Kidney (tissue), 14 donors: ENCODE results near the gene PTTG1. TPM values are rescaled to one million over a fixed set of nuclear protein-coding genes. Genes with fewer than 3 reads are reported as not detected.

ENCODE experiments used
- DNase-seq, 5 donors: peaks; one replicate each; pipeline ENCODE4 v3.0.0-alpha.2; 2013 to 2020
- FAIRE-seq: peaks from 2 replicates; lab custom pipeline; 2012; peaks lifted over from hg19 to GRCh38; lab: Jason Lieb, UNC
- H3K27ac ChIP-seq, 2 donors: one replicate each; pipeline ENCODE4 v1.7.0; 2013; ENCODE audit warnings: low read depth in 2 of 2, low read length in 2 of 2, inconsistent platforms in 1 of 2
- H3K27me3 ChIP-seq: one replicate; pipeline ENCODE4 v1.7.1; 2013; ENCODE audit warnings: low read length, inconsistent platforms; ENCODE audit not compliant: control insufficient read depth, insufficient read depth
- H3K36me3 ChIP-seq, 3 donors: one replicate each; pipeline versions ENCODE4 v1.7.0 to v1.7.1; 2013; ENCODE audit warnings: low read length in 3 of 3, control low read depth in 1 of 3, inconsistent platforms in 1 of 3; ENCODE audit not compliant: insufficient read depth in 3 of 3, control insufficient read depth in 2 of 3
- H3K4me1 ChIP-seq, 3 donors: one replicate each; pipeline versions ENCODE4 v1.7.0 to v1.7.1; 2013; ENCODE audit warnings: low read length in 3 of 3, inconsistent platforms in 1 of 3, low read depth in 1 of 3; ENCODE audit not compliant: control insufficient read depth in 2 of 3, insufficient read depth in 2 of 3
- H3K4me3 ChIP-seq, 3 donors: one replicate each; pipeline versions ENCODE4 v1.7.0 to v1.8.1; 2013; ENCODE audit warnings: low read length in 3 of 3, control low read depth in 1 of 3, inconsistent platforms in 1 of 3
- H3K9ac ChIP-seq, 3 donors: one replicate each; pipeline versions ENCODE4 v1.7.0 to v1.7.1; 2013; ENCODE audit warnings: low read length in 3 of 3, control low read depth in 1 of 3, inconsistent platforms in 1 of 3
- H3K9me3 ChIP-seq, 3 donors: one replicate each; pipeline versions ENCODE4 v1.7.0 to v1.7.1; 2013; ENCODE audit warnings: low read length in 3 of 3, control low read depth in 1 of 3, inconsistent platforms in 1 of 3; ENCODE audit not compliant: control insufficient read depth in 2 of 3, insufficient read depth in 1 of 3
- CTCF ChIP-seq: IDR thresholded peaks from 3 replicates; pipeline ENCODE4 v1.5.1; 2012; ENCODE audit warnings: mild to moderate bottlenecking, moderate library complexity, borderline replicate concordance; ENCODE audit not compliant: insufficient read depth; ENCODE audit errors: extremely low read depth
- intact Hi-C: fragments of 100-400 bp; cut with DNase I; formaldehyde crosslinking; loops from one replicate; pipeline ENCODE4 v1.11.1; 2022
- polyA plus RNA-seq: library from polyadenylated mRNA; stranded (reverse); fragments of 350-450 nt; fragmentation: Illumina TruSeq; extraction: RNeasy Lipid Tissue Mini Kit (QIAGEN cat#74804); gene quantifications from one replicate; pipeline ENCODE4 v1.2.3, GENCODE V29; 2014; ENCODE audit warnings: low read depth, low replicate concordance; ENCODE audit not compliant: insufficient read depth
- total RNA-seq: library from RNA; stranded (reverse); fragmentation: NEBNext Ultra II Directional; extraction: Animal tissue kit (Norgen Biotek cat#: 25700); gene quantifications from one replicate; pipeline ENCODE4 v1.2.1, GENCODE V29; 2021
- donor health status: control.
- donor health status: control.
- donor health status: control.
- donor health status: control.
- donor health status: control.
- donor health status: DM: yes; HTN: yes; CAD: no.
- donor health status: Normal renal cell carcinoma (clear cell type).

Gene PTTG1
- total and polyA plus RNA-seq, 2 donors from 2014 or later, result 2.5 to 4.4 TPM

DNA sequence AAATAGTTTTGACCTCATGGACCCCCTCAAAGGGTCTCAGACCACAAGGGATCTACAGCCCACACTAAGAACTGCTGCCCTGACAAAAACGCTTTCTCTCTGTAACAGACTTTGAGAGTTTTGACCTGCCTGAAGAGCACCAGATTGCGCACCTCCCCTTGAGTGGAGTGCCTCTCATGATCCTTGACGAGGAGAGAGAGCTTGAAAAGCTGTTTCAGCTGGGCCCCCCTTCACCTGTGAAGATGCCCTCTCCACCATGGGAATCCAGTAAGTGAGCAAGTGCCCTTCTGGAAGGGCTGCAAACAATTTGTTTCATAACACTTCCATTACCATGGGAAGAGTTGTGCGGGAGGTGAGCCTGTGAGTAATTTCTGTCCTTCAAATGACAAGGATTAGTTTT lies 6.0 kb downstream of the PTTG1 start:
- H3K4me1 ChIP-seq, result no peaks in the 10 kb centered on the region
- no peaks in the 10 kb centered on the region for H3K27me3 ChIP-seq
- intact Hi-C loops, result no loop called here
- FAIRE-seq (no peak), DNase-seq (no peak)
- no peak for TF ChIP-seq CTCF
- peaks cover 0 to 2% (median 0%) of the 10 kb centered on the region in 3 donors for H3K36me3 ChIP-seq
- H3K9me3 ChIP-seq, result no peaks in the 10 kb centered on the region
- H3K9ac ChIP-seq, result no peak overlapping the region
- no peak overlapping the region for H3K27ac ChIP-seq
- H3K4me3 ChIP-seq, result no peak overlapping the region

GRCh38 chr5:160432196-160432595 lies 10.5 kb downstream of the PTTG1 start:
- no peaks in the 10 kb centered on the region for H3K9me3 ChIP-seq
- intact Hi-C loops, result no loop called here
- H3K9ac ChIP-seq, result no peak overlapping the region
- no peaks in the 10 kb centered on the region for H3K27me3 ChIP-seq
- no peak overlapping the region for H3K4me3 ChIP-seq
- peaks cover 0 to 4% (median 2%) of the 10 kb centered on the region in 3 donors for H3K4me1 ChIP-seq
- no peak for TF ChIP-seq CTCF
- FAIRE-seq, result no peak
- no peak overlapping the region for H3K27ac ChIP-seq
- no peak for DNase-seq
- H3K36me3 ChIP-seq, result peaks cover 0 to 2% (median 0%) of the 10 kb centered on the region in 3 donors

GRCh38 chr5:160432787-160433186 lies 11.1 kb downstream of the PTTG1 start:
- Histone ChIP-seq H3K36me3 (peaks cover 0 to 2% (median 0%) of the 10 kb centered on the region in 3 donors), H3K9ac (no peak overlapping the region), H3K27ac (no peak overlapping the region), H3K27me3 (no peaks in the 10 kb centered on the region), H3K4me1 (peaks cover 0 to 4% (median 2%) of the 10 kb centered on the region in 3 donors), H3K4me3 (no peak overlapping the region), H3K9me3 (no peaks in the 10 kb centered on the region)
- DNase-seq (peak in 1 of 5 donors; percentile 51), FAIRE-seq (no peak)
- TF ChIP-seq CTCF, result no peak
- intact Hi-C loops, result no loop called here

- Histone ChIP-seq H3K27me3 (no peaks in the 10 kb centered on the region), H3K4me3 (peak overlapping the region in 1 of 3 donors; percentile 40), H3K9ac (peak overlapping the region in 1 of 3 donors; percentile 14), H3K27ac (no peak overlapping the region), H3K4me1 (peaks cover 0 to 9% (median 2%) of the 10 kb centered on the region in 3 donors), H3K9me3 (no peaks in the 10 kb centered on the region), H3K36me3 (no peaks in the 10 kb centered on the region)
- FAIRE-seq (no peak), DNase-seq (peak; percentile 94 to 97 (median 97))
- intact Hi-C loops, result no loop called here
- no peak for TF ChIP-seq CTCF
Measured at GRCh38 chr5:160434022-160434531, 12.4 kb downstream of the PTTG1 start.
